Stimulated activated CD4-positive, alpha-beta T cell treated with anti-CD3 and anti-CD28 coated beads, TNF-alpha, amount 100 ng/mL, for 24 hours (primary cell): ENCODE results near the gene ADGRA1.
A peak's percentile ranks its signal among the peaks of the same experiment; 100 is the strongest.
"Not testable (repeated sequence)": the region's sequence is repeated elsewhere in the genome, so short reads cannot be mapped to it uniquely, and the experiment has no call there.

Source experiments
- DNase-seq, 3 experiments: peaks; one replicate each; pipeline ENCODE4 v3.0.0-alpha.2; 2020; ENCODE audit warnings: low read depth in 3 of 3

The ADGRA1 gene

GRCh38 chr10:133096616-133097269 lies 9.0 kb downstream of the ADGRA1 start:
- no peak for DNase-seq

GRCh38 chr10:133097418-133097817 lies 9.7 kb downstream of the ADGRA1 start:
- no peak for DNase-seq

- DNase-seq, result no peak
Measured at GRCh38 chr10:133097961-133098360, 10.2 kb downstream of the ADGRA1 start.

GRCh38 chr10:133098426-133099124 lies 10.9 kb downstream of the ADGRA1 start:
- no peak for DNase-seq

GRCh38 chr10:133099571-133099970 lies 11.8 kb downstream of the ADGRA1 start:
- DNase-seq, result no peak

- no peak for DNase-seq
Measured at GRCh38 chr10:133100186-133100585, 12.5 kb downstream of the ADGRA1 start.

GRCh38 chr10:133100706-133101415 lies 13.1 kb downstream of the ADGRA1 start:
- peak in 1 of 3 experiments; percentile 43 for DNase-seq

- no peak for DNase-seq
Measured at GRCh38 chr10:133101416-133101810, 13.7 kb downstream of the ADGRA1 start.

- no peak for DNase-seq
Measured at GRCh38 chr10:133102415-133103095, 14.8 kb downstream of the ADGRA1 start.

- no peak for DNase-seq
Measured at GRCh38 chr10:133103311-133103910, 15.7 kb downstream of the ADGRA1 start.

- no peak for DNase-seq
Measured at GRCh38 chr10:133104068-133104962, 16.6 kb downstream of the ADGRA1 start.

- DNase-seq, result no peak
Measured at GRCh38 chr10:133104963-133105640, 17.4 kb downstream of the ADGRA1 start.

GRCh38 chr10:133105686-133106390 lies 18.1 kb downstream of the ADGRA1 start:
- no peak for DNase-seq

- DNase-seq, result no peak
Measured at GRCh38 chr10:133106516-133106915, 18.8 kb downstream of the ADGRA1 start.

GRCh38 chr10:133107442-133107841 lies 19.7 kb downstream of the ADGRA1 start:
- no peak for DNase-seq

- no peak for DNase-seq
Measured at GRCh38 chr10:133109711-133110110, 22.0 kb downstream of the ADGRA1 start.

- DNase-seq, result no peak
Measured at GRCh38 chr10:133110133-133110532, 22.4 kb downstream of the ADGRA1 start.

- DNase-seq, result no peak
Measured at GRCh38 chr10:133110609-133111275, 23.0 kb downstream of the ADGRA1 start.

GRCh38 chr10:133111640-133112039 lies 23.9 kb downstream of the ADGRA1 start:
- not testable (repeated sequence) for DNase-seq
